Brain microvascular endothelial cell (primary cell): ENCODE results near the gene FOXL1.

ENCODE experiments used
- DNase-seq: peaks from one replicate; pipeline ENCODE4 v3.0.0-alpha.2; 2020
- H3K27ac ChIP-seq: fragments of 250-450 bp; sonication (Bioruptor Pico); 2 replicates; pipeline ENCODE4 v1.5.1; 2020; ENCODE audit warnings: mild to moderate bottlenecking, moderate library complexity
- H3K27me3 ChIP-seq: fragments of 250-450 bp; sonication (Bioruptor Pico); replicated peaks from 2 replicates; pipeline ENCODE4 v1.5.1; 2020; ENCODE audit warnings: mild to moderate bottlenecking
- H3K36me3 ChIP-seq: fragments of 250-450 bp; sonication (Bioruptor Pico); replicated peaks from 2 replicates; pipeline ENCODE4 v1.5.1; 2020; ENCODE audit warnings: mild to moderate bottlenecking
- H3K4me3 ChIP-seq: 2 replicates; pipeline ENCODE4 v1.5.1; 2011; ENCODE audit warnings: low read depth, mild to moderate bottlenecking, control low read depth, low read length, moderate library complexity
- CTCF ChIP-seq: IDR thresholded peaks from 2 replicates; pipeline ENCODE4 v1.5.1; 2011; ENCODE audit warnings: low read depth, mild to moderate bottlenecking, moderate library complexity, low read length, control low read depth, inconsistent platforms; ENCODE audit errors: missing control alignments
- in situ Hi-C: cut with HindIII; loops from 2 replicates; pipeline ENCODE4 v1.10.0; 2017; ENCODE audit warnings: low sequenced_read_pairs, low pct_ligation_motif_present

FOXL1 gene

DNA sequence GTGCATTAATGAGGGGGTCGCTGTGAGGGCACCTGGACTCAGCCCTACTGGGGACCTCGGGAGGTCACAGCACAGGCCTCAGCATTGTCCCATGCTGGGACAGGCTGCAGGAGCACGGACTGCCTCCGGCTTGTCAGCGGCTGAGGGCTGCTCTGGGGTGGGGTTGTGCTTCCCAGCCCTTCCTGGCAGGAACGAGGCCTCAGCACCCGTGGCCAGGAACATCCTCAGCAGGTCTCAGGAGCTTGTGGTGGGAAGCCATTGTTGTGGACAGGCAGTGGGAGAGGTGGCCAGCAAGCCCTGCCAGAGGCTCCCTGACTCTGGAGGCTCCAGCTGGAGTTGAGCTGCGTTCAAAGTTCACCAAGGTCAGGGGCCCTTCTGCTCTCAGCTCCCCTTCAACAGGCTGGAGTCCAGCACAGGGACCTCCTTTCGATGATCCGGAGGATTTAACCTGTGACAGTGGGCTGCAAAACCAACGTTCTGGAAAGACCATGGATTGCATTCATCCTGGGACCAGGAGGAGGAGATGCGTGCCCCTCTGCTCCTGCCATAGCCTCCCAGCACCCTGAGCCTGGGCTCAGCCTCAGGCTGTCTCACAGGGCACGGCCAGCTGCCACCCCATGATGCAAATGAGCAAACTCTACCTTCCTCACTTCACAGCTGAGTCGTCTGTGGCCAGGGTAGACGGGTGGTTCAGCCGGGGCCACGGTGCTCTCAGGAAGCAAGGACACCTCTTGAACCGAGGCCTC, 32.6 kb downstream of the FOXL1 start:
- no peak for DNase-seq
- peak overlapping the region; percentile 62 for H3K27ac ChIP-seq
- no peak overlapping the region for H3K4me3 ChIP-seq
- in situ Hi-C loops = no loop called here
- no peak for TF ChIP-seq CTCF
- H3K27me3 ChIP-seq = no peaks in the 10 kb centered on the region
- no peaks in the 10 kb centered on the region for H3K36me3 ChIP-seq

GRCh38 chr16:86611525-86611855, 33.1 kb downstream of the FOXL1 start:
- Histone ChIP-seq H3K27me3 (no peaks in the 10 kb centered on the region), H3K4me3 (no peak overlapping the region), H3K27ac (peak overlapping the region; percentile 62), H3K36me3 (no peaks in the 10 kb centered on the region)
- peak; percentile 59 for DNase-seq
- in situ Hi-C loops = no loop called here
- no peak for TF ChIP-seq CTCF

DNA sequence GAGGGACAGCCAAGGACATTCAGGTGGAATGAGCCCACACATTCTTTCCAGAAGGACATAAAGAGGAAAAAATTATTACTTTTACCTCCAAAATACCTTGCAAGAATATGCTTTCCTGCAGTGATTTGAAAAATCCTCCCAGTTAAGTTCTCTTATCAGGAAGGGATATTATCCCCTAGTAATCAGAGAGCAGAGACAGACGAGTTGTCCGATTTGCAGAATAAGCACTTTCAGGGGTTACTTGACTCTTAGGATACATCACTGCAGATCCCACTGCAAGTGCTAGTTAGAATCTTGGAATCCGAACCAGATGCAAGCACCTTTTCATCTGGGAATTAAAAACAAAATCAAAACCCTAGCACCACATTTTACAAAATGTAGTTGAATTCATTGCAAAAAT, 33.6 kb downstream of the FOXL1 start:
- H3K36me3 ChIP-seq = no peaks in the 10 kb centered on the region
- no peaks in the 10 kb centered on the region for H3K27me3 ChIP-seq
- peak overlapping the region; percentile 62 for H3K27ac ChIP-seq
- in situ Hi-C loops = no loop called here
- no peak overlapping the region for H3K4me3 ChIP-seq
- DNase-seq = no peak
- no peak for TF ChIP-seq CTCF

- Histone ChIP-seq H3K4me3 (no peak overlapping the region), H3K36me3 (no peaks in the 10 kb centered on the region), H3K27ac (no peak overlapping the region), H3K27me3 (no peaks in the 10 kb centered on the region)
- no peak for DNase-seq
- in situ Hi-C loops = no loop called here
- TF ChIP-seq CTCF = no peak
Observed at GRCh38 chr16:86614699-86615098, 36.4 kb downstream of the FOXL1 start.

DNA sequence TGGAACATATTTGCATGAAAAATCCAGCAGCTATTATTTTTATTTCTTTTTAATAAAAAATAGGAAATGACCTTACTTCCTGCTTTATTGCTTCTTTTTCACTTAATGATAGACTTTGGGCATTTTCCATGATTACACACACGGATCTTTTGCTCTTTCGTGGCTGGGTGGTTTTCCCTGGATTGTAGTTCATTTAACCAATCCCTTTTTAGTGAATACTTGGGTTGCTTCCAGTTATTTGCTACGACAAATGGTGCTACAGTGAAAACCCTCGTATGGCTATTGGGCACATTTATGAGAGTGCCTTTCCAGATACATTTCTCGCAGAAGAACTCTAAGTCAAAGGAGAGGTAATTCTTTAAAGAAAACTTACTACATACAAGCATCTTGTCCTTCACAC, 38.6 kb downstream of the FOXL1 start:
- Histone ChIP-seq H3K4me3 (no peak overlapping the region), H3K27me3 (no peaks in the 10 kb centered on the region), H3K36me3 (no peaks in the 10 kb centered on the region), H3K27ac (no peak overlapping the region)
- DNase-seq = no peak
- in situ Hi-C loops = no loop called here
- no peak for TF ChIP-seq CTCF
